K562 (cell line): ENCODE data around the gene SPAG4. TPM values are rescaled to one million over a fixed set of nuclear protein-coding genes. Genes with fewer than 3 reads are reported as not detected.

Experiments
- CEBPB ChIP-seq: fragments of 450-650 bp; IDR thresholded peaks from 2 replicates; pipeline ENCODE4 v1.6.1; 2016; ENCODE audit warnings: missing genetic modification characterization, missing compliant biosample characterization
- GATAD2A ChIP-seq: fragments of 450-650 bp; IDR thresholded peaks from 2 replicates; pipeline ENCODE4 v1.6.1; 2017
- HDAC6 ChIP-seq: IDR thresholded peaks from 2 replicates; pipeline ENCODE4 v1.6.1; 2012; ENCODE audit warnings: low read depth, mild to moderate bottlenecking, control low read depth, inconsistent platforms, low read length, moderate library complexity
- PRPF4 ChIP-seq: fragments of 200-400 bp; formaldehyde crosslinking; IDR thresholded peaks from one replicate; pipeline ENCODE4 v1.6.1; 2017; ENCODE audit warnings: low read length, low read depth, mild to moderate bottlenecking; ENCODE audit not compliant: insufficient read depth, poor library complexity, severe bottlenecking
- TARDBP ChIP-seq: fragments of 450-650 bp; IDR thresholded peaks from 2 replicates; pipeline ENCODE4 v1.6.1; 2016
- polyA plus RNA-seq, 8 experiments: library from polyadenylated mRNA; depleted of rRNA in 4 of 8; stranded (reverse) in 5 of 8; unstranded in 3 of 8; fragments of >200 nt; fragmentation: Nextera tagmentation in 2 of 8; fragmentation: Illumina TruSeq in 1 of 8; extraction: Ambion mirVana in 2 of 8; extraction: Trizol in 1 of 8; gene quantifications; 2 replicates each; pipeline versions ENCODE4 v1.2.1 to v1.2.3, GENCODE V29; 2011 to 2014; ENCODE audit warnings: inconsistent platforms in 1 of 8, missing spikeins in 1 of 8
- total RNA-seq, 7 experiments: library from RNA; depleted of rRNA in 6 of 7; stranded (reverse); fragments of >200 nt in 6 of 7; fragmentation: Illumina TruSeq in 2 of 7; extraction: Trizol in 2 of 7; gene quantifications; 2 replicates each; pipeline versions ENCODE4 v1.2.1 to v1.2.3, GENCODE V29; 2011 to 2021; ENCODE audit warnings: low replicate concordance in 1 of 7
- TF ChIP-seq, protein P1 (sequence below): sonication (generic); formaldehyde crosslinking; IDR thresholded peaks from 2 replicates; pipeline ENCODE4 v1.8.1; 2023; ENCODE audit warnings: mild to moderate bottlenecking, missing genetic modification reagents
- TF ChIP-seq, protein P2 (sequence below), 2 experiments: fragments of 450-650 bp; IDR thresholded peaks; 2 replicates each; pipeline ENCODE4 v1.6.1; 2016
- TF ChIP-seq, protein P3 (sequence below), 3 experiments: IDR thresholded peaks in 2 of 3; conservative IDR thresholded peaks in 1 of 3; 2 replicates each; pipeline ENCODE4 v1.5.1; 2011 to 2012; ENCODE audit warnings: low read length in 3 of 3, mild to moderate bottlenecking in 3 of 3, control low read depth in 2 of 3, improper control_type of control experiment in 1 of 3, inconsistent platforms in 1 of 3, low read depth in 1 of 3, mixed read lengths in 1 of 3, moderate library complexity in 1 of 3; ENCODE audit not compliant: insufficient read depth in 2 of 3
- TF ChIP-seq, protein P4 (sequence below): fragments of 250-450 bp; sonication (Bioruptor Pico); IDR thresholded peaks from 2 replicates; pipeline ENCODE4 v1.8.0; 2021; ENCODE audit warnings: mild to moderate bottlenecking, moderate library complexity
- TF ChIP-seq, protein P5 (sequence below), 2 experiments: IDR thresholded peaks in 1 of 2; conservative IDR thresholded peaks in 1 of 2; 2 replicates each; pipeline ENCODE4 v1.6.1; 2016; ENCODE audit warnings: low read depth in 2 of 2, mild to moderate bottlenecking in 1 of 2, missing compliant biosample characterization in 1 of 2, missing genetic modification characterization in 1 of 2, moderate library complexity in 1 of 2
- TF ChIP-seq, protein P6 (sequence below): fragments of 250-450 bp; sonication (Bioruptor Pico); IDR thresholded peaks from 2 replicates; pipeline ENCODE4 v1.5.0; 2020; ENCODE audit warnings: mild to moderate bottlenecking, borderline replicate concordance
- TF ChIP-seq, protein P7 (sequence below): sonication (generic); formaldehyde crosslinking; IDR thresholded peaks from 2 replicates; pipeline ENCODE4 v1.5.0; 2020; ENCODE audit warnings: missing genetic modification reagents
- TF ChIP-seq, protein P8 (sequence below): fragments of 250-450 bp; sonication (Bioruptor Pico); IDR thresholded peaks from 2 replicates; pipeline ENCODE4 v1.9.0; 2021; ENCODE audit warnings: mild to moderate bottlenecking

Gene SPAG4
- total and polyA plus RNA-seq, 9 of the 15 experiments (the other 6 are each of a cell fraction or from before 2014, with no cell fraction given): 1.6 to 11.4 (median 4.6) TPM

DNA sequence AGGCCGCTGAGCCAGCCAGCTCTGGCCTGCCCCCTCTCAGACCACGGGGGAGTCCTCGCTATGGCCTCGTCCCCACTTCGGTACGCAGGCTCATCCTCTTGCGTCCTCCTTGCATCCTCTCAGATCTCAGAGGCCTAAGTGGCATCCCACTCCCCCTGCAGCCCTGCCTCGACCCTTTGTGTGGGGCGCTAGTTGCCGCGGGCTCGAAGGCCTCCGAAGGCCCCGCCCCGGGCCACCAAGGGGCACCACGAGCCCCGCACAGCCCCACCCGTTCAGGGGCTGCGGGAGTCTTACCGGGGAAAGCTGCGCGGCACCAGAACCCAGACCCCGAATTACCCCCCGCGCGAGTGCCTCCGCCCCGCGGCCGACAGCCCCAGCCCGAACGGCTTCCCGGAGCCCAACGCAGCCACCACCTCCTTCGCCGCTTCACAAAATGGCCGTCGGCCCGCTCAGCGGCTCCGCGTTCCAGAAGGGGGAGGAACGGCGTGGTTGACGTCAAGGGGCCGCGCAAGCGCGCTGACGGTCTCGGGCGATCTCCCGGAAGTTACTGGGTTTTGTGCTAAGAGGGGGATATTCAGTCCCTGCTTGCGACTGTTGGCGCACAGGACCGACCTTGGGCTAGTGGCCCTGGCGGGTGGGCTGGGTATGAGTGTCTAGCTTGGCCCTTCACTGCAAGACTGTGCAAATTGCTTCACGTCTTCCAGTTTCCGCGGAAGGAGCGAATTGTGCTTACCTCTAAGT is 49.0 kb downstream of the SPAG4 start, which contains the start of the genes CPNE1 and RBM12 (continued):
- TF ChIP-seq, protein P1, sequence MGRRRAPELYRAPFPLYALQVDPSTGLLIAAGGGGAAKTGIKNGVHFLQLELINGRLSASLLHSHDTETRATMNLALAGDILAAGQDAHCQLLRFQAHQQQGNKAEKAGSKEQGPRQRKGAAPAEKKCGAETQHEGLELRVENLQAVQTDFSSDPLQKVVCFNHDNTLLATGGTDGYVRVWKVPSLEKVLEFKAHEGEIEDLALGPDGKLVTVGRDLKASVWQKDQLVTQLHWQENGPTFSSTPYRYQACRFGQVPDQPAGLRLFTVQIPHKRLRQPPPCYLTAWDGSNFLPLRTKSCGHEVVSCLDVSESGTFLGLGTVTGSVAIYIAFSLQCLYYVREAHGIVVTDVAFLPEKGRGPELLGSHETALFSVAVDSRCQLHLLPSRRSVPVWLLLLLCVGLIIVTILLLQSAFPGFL: no peak
- TF ChIP-seq, protein P2, sequence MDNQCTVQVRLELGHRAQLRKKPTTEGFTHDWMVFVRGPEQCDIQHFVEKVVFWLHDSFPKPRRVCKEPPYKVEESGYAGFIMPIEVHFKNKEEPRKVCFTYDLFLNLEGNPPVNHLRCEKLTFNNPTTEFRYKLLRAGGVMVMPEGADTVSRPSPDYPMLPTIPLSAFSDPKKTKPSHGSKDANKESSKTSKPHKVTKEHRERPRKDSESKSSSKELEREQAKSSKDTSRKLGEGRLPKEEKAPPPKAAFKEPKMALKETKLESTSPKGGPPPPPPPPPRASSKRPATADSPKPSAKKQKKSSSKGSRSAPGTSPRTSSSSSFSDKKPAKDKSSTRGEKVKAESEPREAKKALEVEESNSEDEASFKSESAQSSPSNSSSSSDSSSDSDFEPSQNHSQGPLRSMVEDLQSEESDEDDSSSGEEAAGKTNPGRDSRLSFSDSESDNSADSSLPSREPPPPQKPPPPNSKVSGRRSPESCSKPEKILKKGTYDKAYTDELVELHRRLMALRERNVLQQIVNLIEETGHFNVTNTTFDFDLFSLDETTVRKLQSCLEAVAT (IDR thresholded peaks at IDR 0.05): peak in 1 of 2 experiments; percentile 49; a peak in 1 of 4 replicates
- TF ChIP-seq, protein P3, sequence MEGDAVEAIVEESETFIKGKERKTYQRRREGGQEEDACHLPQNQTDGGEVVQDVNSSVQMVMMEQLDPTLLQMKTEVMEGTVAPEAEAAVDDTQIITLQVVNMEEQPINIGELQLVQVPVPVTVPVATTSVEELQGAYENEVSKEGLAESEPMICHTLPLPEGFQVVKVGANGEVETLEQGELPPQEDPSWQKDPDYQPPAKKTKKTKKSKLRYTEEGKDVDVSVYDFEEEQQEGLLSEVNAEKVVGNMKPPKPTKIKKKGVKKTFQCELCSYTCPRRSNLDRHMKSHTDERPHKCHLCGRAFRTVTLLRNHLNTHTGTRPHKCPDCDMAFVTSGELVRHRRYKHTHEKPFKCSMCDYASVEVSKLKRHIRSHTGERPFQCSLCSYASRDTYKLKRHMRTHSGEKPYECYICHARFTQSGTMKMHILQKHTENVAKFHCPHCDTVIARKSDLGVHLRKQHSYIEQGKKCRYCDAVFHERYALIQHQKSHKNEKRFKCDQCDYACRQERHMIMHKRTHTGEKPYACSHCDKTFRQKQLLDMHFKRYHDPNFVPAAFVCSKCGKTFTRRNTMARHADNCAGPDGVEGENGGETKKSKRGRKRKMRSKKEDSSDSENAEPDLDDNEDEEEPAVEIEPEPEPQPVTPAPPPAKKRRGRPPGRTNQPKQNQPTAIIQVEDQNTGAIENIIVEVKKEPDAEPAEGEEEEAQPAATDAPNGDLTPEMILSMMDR (IDR thresholded peaks at IDR 0.05 in 2 of 3, conservative IDR thresholded peaks at IDR 0.05 in 1 of 3; ENCODE audit: insufficient read depth in 2 of 3, low read depth in 1 of 3, low read length in 3 of 3): no peak
- 0 out of 2 replicates have a peak, but pooled peaks have one; percentile 41 for TF ChIP-seq GATAD2A
- TF ChIP-seq, protein P4, sequence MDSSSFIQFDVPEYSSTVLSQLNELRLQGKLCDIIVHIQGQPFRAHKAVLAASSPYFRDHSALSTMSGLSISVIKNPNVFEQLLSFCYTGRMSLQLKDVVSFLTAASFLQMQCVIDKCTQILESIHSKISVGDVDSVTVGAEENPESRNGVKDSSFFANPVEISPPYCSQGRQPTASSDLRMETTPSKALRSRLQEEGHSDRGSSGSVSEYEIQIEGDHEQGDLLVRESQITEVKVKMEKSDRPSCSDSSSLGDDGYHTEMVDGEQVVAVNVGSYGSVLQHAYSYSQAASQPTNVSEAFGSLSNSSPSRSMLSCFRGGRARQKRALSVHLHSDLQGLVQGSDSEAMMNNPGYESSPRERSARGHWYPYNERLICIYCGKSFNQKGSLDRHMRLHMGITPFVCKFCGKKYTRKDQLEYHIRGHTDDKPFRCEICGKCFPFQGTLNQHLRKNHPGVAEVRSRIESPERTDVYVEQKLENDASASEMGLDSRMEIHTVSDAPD (CRISPR knock-in tag): no peak
- no peak for TF ChIP-seq CEBPB (tag)
- TF ChIP-seq, protein P5, sequence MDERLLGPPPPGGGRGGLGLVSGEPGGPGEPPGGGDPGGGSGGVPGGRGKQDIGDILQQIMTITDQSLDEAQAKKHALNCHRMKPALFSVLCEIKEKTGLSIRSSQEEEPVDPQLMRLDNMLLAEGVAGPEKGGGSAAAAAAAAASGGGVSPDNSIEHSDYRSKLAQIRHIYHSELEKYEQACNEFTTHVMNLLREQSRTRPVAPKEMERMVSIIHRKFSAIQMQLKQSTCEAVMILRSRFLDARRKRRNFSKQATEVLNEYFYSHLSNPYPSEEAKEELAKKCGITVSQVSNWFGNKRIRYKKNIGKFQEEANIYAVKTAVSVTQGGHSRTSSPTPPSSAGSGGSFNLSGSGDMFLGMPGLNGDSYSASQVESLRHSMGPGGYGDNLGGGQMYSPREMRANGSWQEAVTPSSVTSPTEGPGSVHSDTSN (CRISPR knock-in tag; IDR thresholded peaks at IDR 0.05; ENCODE audit: low read depth): no peak
- TF ChIP-seq, protein P5 (tag; conservative IDR thresholded peaks at IDR 0.05; ENCODE audit: low read depth): no peak
- TF ChIP-seq, protein P6, sequence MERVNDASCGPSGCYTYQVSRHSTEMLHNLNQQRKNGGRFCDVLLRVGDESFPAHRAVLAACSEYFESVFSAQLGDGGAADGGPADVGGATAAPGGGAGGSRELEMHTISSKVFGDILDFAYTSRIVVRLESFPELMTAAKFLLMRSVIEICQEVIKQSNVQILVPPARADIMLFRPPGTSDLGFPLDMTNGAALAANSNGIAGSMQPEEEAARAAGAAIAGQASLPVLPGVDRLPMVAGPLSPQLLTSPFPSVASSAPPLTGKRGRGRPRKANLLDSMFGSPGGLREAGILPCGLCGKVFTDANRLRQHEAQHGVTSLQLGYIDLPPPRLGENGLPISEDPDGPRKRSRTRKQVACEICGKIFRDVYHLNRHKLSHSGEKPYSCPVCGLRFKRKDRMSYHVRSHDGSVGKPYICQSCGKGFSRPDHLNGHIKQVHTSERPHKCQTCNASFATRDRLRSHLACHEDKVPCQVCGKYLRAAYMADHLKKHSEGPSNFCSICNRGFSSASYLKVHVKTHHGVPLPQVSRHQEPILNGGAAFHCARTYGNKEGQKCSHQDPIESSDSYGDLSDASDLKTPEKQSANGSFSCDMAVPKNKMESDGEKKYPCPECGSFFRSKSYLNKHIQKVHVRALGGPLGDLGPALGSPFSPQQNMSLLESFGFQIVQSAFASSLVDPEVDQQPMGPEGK (CRISPR knock-in tag): no peak; the same call in 1 of the 2 replicates
- TF ChIP-seq TARDBP: no peak
- TF ChIP-seq, protein P7, sequence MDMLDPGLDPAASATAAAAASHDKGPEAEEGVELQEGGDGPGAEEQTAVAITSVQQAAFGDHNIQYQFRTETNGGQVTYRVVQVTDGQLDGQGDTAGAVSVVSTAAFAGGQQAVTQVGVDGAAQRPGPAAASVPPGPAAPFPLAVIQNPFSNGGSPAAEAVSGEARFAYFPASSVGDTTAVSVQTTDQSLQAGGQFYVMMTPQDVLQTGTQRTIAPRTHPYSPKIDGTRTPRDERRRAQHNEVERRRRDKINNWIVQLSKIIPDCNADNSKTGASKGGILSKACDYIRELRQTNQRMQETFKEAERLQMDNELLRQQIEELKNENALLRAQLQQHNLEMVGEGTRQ (CRISPR knock-in tag): no peak
- TF ChIP-seq HDAC6: no peak
- TF ChIP-seq, protein P8, sequence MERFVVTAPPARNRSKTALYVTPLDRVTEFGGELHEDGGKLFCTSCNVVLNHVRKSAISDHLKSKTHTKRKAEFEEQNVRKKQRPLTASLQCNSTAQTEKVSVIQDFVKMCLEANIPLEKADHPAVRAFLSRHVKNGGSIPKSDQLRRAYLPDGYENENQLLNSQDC (CRISPR knock-in tag): no peak
- TF ChIP-seq PRPF4: peak; percentile 73
